ENCODE data around the gene FGB.

DNA sequence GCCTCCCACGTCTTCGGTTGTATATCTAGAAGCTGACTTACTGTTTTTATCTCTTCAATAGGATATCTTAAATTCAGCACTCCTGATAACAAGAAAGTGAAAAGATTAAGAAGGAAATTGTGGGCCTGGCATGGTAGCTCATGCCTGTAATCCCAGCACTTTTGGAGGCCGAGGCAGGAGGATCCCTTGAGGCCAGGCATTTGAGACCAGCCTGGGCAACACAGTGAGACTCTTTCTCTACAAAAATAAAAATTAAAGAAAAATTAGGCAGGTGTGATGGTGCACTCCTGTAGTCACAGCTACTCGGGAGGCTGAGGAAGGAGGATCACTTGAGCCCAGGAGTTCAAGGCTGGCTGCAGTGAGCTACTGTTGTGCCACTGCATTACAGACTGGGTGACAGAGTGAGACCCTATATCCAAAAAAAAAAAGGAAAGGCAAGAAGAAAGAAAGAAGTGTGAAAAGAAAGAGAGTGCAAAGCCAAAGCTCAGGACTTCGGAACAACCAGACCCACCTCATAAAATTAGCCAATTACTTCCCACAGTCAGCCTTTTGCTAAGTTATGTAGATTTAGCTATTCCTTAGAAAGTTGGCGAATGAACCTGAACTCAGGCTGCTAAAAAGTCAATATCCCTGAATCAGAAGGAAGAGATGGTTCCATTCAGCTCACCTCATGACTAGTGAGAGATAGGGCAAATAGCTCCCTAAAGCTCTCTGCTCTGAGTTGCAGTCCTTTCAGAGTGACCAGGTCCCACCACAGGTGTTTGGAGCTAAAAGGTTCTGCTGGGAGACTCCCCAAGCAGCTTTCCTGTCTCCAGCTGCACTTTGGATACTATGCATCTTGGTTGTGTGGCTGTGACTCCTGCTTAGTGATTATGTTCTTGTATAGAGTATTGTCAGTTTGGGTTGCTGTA lies 40.5 kb downstream of the FGB start:
- TF ChIP-seq, protein P1, sequence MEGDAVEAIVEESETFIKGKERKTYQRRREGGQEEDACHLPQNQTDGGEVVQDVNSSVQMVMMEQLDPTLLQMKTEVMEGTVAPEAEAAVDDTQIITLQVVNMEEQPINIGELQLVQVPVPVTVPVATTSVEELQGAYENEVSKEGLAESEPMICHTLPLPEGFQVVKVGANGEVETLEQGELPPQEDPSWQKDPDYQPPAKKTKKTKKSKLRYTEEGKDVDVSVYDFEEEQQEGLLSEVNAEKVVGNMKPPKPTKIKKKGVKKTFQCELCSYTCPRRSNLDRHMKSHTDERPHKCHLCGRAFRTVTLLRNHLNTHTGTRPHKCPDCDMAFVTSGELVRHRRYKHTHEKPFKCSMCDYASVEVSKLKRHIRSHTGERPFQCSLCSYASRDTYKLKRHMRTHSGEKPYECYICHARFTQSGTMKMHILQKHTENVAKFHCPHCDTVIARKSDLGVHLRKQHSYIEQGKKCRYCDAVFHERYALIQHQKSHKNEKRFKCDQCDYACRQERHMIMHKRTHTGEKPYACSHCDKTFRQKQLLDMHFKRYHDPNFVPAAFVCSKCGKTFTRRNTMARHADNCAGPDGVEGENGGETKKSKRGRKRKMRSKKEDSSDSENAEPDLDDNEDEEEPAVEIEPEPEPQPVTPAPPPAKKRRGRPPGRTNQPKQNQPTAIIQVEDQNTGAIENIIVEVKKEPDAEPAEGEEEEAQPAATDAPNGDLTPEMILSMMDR (IDR thresholded peaks at IDR 0.05), result no peak
- TF ChIP-seq POLR2A (IDR thresholded peaks at IDR 0.05), result no peak

Data from thyroid gland (tissue), 4 donors.